IgD-negative memory B cell (primary cell): ENCODE data around the gene ZNF488. TPM values are rescaled to one million over a fixed set of nuclear protein-coding genes. Genes with fewer than 3 reads are reported as not detected.

ENCODE experiments used
- H3K27ac Mint-ChIP-seq, 3 donors: one replicate each; pipeline ENCODE4 v1.8.0; 2020 to 2022; ENCODE audit warnings: mild to moderate bottlenecking in 3 of 3, mixed read lengths in 3 of 3, moderate library complexity in 1 of 3
- H3K27me3 Mint-ChIP-seq: one replicate; pipeline ENCODE4 v1.8.0; 2021; ENCODE audit warnings: mixed read lengths
- H3K36me3 Mint-ChIP-seq: one replicate; pipeline ENCODE4 v1.8.0; 2020; ENCODE audit warnings: mild to moderate bottlenecking, mixed read lengths
- H3K4me1 Mint-ChIP-seq, 3 donors: one replicate each; pipeline ENCODE4 v1.8.0; 2020 to 2022; ENCODE audit warnings: mixed read lengths in 3 of 3, mild to moderate bottlenecking in 1 of 3
- H3K4me3 Mint-ChIP-seq, 4 donors: one replicate each; pipeline ENCODE4 v1.8.0; 2020 to 2022; ENCODE audit warnings: mild to moderate bottlenecking in 4 of 4, mixed read lengths in 4 of 4, moderate library complexity in 3 of 4
- H3K9me3 Mint-ChIP-seq, 3 donors: one replicate each; pipeline ENCODE4 v1.8.0; 2020 to 2021; ENCODE audit warnings: mixed read lengths in 3 of 3, mild to moderate bottlenecking in 1 of 3
- polyA plus RNA-seq: library from polyadenylated mRNA; unstranded; fragments of 300-500 nt; fragmentation: Illumina TruSeq; gene quantifications from one replicate; pipeline ENCODE4 v1.2.3, GENCODE V29; 2021

The ZNF488 gene
- polyA plus RNA-seq, 1 donor from 2014 or later, result not detected

DNA sequence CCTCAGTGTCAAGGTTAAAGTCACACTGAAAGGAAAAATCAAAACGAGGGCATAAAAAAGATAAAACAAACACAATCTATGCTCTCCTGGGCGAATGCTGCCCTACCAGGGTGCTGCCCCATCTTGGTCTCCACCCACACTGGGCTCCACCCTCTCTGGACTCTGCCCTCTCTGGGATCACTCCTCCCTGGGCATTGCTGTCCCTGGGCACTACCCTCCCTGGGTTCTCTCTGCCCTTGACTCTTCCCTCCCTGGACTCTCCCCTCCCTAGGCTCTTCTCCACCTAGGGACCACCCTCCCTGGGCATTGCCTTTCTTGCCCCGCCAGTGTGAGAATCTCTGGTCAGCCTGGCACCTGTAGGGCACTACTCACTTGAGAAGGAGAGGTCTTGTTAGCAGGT, 53.3 kb downstream of the ZNF488 start:
- peaks cover 2% of the 10 kb centered on the region for H3K27me3 Mint-ChIP-seq
- peaks cover 0 to 3% (median 1%) of the 10 kb centered on the region in 3 donors for H3K9me3 Mint-ChIP-seq
- H3K4me3 Mint-ChIP-seq, result no peak overlapping the region
- H3K27ac Mint-ChIP-seq, result no peak overlapping the region
- H3K36me3 Mint-ChIP-seq, result no peaks in the 10 kb centered on the region
- H3K4me1 Mint-ChIP-seq, result peaks cover 0 to 4% (median 0%) of the 10 kb centered on the region in 3 donors

DNA sequence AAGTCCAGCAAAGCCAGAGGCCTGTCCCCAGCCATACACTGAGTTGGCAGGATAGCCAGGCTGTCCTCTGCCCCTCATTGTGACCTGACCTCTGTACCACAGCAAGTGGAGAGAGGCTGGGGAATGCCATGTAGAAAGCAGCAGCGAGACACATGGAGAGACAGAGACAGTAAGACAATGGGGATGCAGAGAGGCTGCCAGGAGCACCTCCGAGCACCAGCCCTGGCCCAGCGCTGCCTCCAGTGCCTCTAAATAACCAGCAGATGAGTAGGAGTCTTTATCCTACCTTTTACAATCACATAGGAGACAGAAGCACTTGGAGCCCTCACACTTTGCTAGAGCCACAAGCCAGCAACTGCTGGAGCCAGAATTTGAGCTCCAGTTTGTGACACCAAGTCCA, 53.7 kb downstream of the ZNF488 start:
- H3K4me1 Mint-ChIP-seq, result peaks cover 0 to 4% (median 0%) of the 10 kb centered on the region in 3 donors
- H3K4me3 Mint-ChIP-seq, result no peak overlapping the region
- H3K36me3 Mint-ChIP-seq, result no peaks in the 10 kb centered on the region
- H3K27me3 Mint-ChIP-seq, result peaks cover 2% of the 10 kb centered on the region
- peaks cover 0 to 3% (median 1%) of the 10 kb centered on the region in 3 donors for H3K9me3 Mint-ChIP-seq
- H3K27ac Mint-ChIP-seq, result no peak overlapping the region

GRCh38 chr10:47329855-47330254, 54.2 kb downstream of the ZNF488 start:
- peaks cover 0 to 4% (median 0%) of the 10 kb centered on the region in 3 donors for H3K4me1 Mint-ChIP-seq
- H3K9me3 Mint-ChIP-seq, result peaks cover 0 to 3% (median 1%) of the 10 kb centered on the region in 3 donors
- H3K27me3 Mint-ChIP-seq, result peaks cover 2% of the 10 kb centered on the region
- no peak overlapping the region for H3K27ac Mint-ChIP-seq
- H3K36me3 Mint-ChIP-seq, result no peaks in the 10 kb centered on the region
- no peak overlapping the region for H3K4me3 Mint-ChIP-seq

DNA sequence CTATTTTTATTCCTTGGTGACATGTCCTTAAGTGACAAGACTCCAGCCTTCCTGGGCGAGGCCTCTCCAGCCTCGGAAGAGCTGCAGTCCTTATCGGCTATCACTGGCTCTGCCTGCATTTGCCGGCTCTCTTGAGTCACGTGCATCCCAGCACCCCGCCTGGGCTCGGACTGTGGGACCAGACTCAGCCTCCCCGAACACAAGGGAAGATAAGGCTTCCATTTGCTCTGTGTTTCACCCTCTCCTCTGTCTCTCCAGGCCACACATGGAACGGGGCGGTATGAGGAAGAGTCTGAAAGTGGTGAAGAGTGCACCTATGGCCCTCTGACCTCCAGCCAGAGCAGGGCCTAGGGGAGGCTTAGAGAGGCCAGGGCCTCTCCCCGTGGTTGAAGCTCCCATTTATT, 57.2 kb downstream of the ZNF488 start:
- H3K4me3 Mint-ChIP-seq, result no peak overlapping the region
- H3K4me1 Mint-ChIP-seq, result peaks cover 0 to 4% (median 0%) of the 10 kb centered on the region in 3 donors
- no peaks in the 10 kb centered on the region for H3K36me3 Mint-ChIP-seq
- peaks cover 2% of the 10 kb centered on the region for H3K27me3 Mint-ChIP-seq
- H3K9me3 Mint-ChIP-seq, result peaks cover 0 to 3% (median 1%) of the 10 kb centered on the region in 3 donors
- no peak overlapping the region for H3K27ac Mint-ChIP-seq

GRCh38 chr10:47326306-47326926, 57.7 kb downstream of the ZNF488 start:
- no peaks in the 10 kb centered on the region for H3K36me3 Mint-ChIP-seq
- no peak overlapping the region for H3K4me3 Mint-ChIP-seq
- H3K9me3 Mint-ChIP-seq, result peaks cover 0 to 3% (median 1%) of the 10 kb centered on the region in 3 donors
- no peak overlapping the region for H3K27ac Mint-ChIP-seq
- peaks cover 0 to 4% (median 0%) of the 10 kb centered on the region in 3 donors for H3K4me1 Mint-ChIP-seq
- H3K27me3 Mint-ChIP-seq, result peaks cover 2% of the 10 kb centered on the region

DNA sequence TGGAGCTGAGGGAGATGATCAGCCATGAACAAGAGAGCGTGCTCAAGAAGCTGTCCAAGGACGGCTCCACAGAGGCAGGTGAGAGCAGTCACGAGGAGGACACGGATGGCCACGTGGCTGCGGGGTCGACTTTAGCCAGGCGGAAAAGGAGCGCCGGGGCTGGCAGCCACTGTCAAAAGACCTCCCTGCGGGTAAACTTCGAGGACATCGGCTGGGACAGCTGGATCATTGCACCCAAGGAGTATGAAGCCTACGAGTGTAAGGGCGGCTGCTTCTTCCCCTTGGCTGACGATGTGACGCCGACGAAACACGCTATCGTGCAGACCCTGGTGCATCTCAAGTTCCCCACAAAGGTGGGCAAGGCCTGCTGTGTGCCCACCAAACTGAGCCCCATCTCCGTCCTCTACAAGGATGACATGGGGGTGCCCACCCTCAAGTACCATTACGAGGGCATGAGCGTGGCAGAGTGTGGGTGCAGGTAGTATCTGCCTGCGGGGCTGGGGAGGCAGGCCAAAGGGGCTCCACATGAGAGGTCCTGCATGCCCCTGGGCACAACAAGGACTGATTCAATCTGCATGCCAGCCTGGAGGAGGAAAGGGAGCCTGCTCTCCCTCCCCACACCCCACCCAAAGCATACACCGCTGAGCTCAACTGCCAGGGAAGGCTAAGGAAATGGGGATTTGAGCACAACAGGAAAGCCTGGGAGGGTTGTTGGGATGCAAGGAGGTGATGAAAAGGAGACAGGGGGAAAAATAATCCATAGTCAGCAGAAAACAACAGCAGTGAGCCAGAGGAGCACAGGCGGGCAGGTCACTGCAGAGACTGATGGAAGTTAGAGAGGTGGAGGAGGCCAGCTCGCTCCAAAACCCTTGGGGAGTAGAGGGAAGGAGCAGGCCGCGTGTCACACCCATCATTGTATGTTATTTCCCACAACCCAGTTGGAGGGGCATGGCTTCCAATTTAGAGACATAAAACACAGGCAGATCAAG, 58.5 kb downstream of the ZNF488 start:
- Mint-ChIP-seq H3K36me3 (no peaks in the 10 kb centered on the region), H3K27ac (no peak overlapping the region), H3K27me3 (peaks cover 4% of the 10 kb centered on the region), H3K4me1 (peaks cover 0 to 4% (median 0%) of the 10 kb centered on the region in 3 donors), H3K9me3 (peaks cover 0 to 3% (median 1%) of the 10 kb centered on the region in 3 donors), H3K4me3 (no peak overlapping the region)

DNA sequence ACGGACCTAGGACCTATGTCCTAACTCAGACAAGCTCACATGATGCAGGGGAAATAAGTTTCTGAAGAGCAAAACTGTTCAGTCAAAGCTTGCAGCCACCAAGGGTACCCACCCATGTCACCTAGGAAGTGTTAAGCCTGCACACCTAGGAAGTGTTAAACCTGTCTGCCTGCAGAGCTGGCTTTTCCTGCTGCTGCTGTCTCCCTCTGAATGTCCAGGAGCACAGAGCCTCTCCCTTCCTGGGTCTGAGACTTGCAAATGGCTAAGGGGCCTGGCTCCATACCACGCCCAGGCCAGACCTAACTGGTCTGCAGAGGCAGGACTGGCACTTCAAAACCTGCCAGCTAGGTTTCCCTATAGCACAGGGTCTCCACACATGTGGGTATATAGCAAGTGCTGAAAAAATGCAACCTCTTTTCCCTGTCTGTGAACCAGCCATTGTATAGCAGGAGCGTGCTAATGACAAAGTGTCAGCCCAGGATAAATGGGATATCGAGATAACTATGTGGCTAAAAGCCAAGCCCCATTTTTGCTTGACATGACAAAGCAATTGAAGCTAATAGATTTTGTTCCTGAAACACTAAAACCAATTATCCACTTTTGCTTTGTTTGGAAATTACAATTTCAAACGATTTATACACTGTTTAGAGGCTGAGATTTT, 60.3 kb downstream of the ZNF488 start:
- Mint-ChIP-seq H3K27ac (no peak overlapping the region), H3K9me3 (peaks cover 0 to 3% (median 1%) of the 10 kb centered on the region in 3 donors), H3K36me3 (no peaks in the 10 kb centered on the region), H3K27me3 (peaks cover 4% of the 10 kb centered on the region), H3K4me1 (peaks cover 0 to 5% (median 0%) of the 10 kb centered on the region in 3 donors), H3K4me3 (no peak overlapping the region)

GRCh38 chr10:47323087-47323486, 61.0 kb downstream of the ZNF488 start:
- Mint-ChIP-seq H3K27ac (no peak overlapping the region), H3K27me3 (peaks cover 6% of the 10 kb centered on the region), H3K4me1 (peaks cover 0 to 7% (median 0%) of the 10 kb centered on the region in 3 donors), H3K4me3 (no peak overlapping the region), H3K9me3 (peaks cover 0 to 1% (median 0%) of the 10 kb centered on the region in 3 donors), H3K36me3 (no peaks in the 10 kb centered on the region)

- H3K4me3 Mint-ChIP-seq, result no peak within 1 kb of the TSS
- no peaks in the 10 kb centered on the region for H3K9me3 Mint-ChIP-seq
- no peak within 1 kb of the TSS for H3K27ac Mint-ChIP-seq
- H3K4me1 Mint-ChIP-seq, result peaks cover 0 to 3% (median 0%) of the 10 kb centered on the region in 3 donors
- peaks cover 6% of the 10 kb centered on the region for H3K27me3 Mint-ChIP-seq
- H3K36me3 Mint-ChIP-seq, result no peaks in the 10 kb centered on the region
Observed at GRCh38 chr10:47322300-47323061, 61.6 kb downstream of the ZNF488 start, which contains the start of gene GDF2. GDF2 (plus strand) TSS chr10:47322454; CDS start chr10:47322669, 215 bp downstream.

DNA sequence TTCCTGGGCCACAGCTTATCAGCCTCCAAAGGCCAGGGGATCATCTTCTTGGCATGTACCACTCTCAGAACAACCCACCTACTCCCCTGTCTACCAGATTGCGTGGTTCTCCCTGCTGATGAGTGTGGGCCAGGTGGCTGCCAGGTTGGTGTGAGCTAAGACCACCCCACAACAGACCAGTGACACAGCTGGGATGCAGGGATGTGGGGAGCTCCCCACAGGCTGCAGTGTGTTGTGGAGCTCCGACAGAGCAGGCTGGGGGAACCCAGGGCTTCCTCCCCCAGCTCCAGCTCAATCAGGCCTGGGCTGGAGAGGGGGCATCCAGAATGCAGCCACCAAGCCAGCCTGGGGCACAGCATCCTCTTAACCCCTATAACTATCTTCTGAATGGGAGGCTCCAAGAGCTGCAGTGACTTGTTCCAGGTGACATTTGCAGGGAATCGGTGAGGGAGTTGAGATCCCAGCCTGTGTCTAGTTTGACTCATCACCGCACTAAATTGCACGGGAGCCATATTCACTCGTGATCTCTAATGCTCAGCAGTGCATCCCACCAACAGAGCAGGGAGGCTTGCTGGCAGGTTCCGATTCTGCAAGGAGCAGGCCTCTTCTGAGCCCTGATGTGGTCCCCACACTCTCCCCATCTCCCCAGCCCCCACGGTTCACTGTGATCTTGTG, 62.4 kb downstream of the ZNF488 start:
- no peaks in the 10 kb centered on the region for H3K9me3 Mint-ChIP-seq
- H3K36me3 Mint-ChIP-seq, result no peaks in the 10 kb centered on the region
- no peak overlapping the region for H3K27ac Mint-ChIP-seq
- H3K27me3 Mint-ChIP-seq, result peaks cover 8% of the 10 kb centered on the region
- no peak overlapping the region for H3K4me3 Mint-ChIP-seq
- peaks cover 0 to 3% (median 0%) of the 10 kb centered on the region in 3 donors for H3K4me1 Mint-ChIP-seq

- Mint-ChIP-seq H3K4me3 (no peak overlapping the region), H3K36me3 (no peaks in the 10 kb centered on the region), H3K27me3 (peaks cover 8% of the 10 kb centered on the region), H3K27ac (no peak overlapping the region), H3K4me1 (peaks cover 0 to 3% (median 0%) of the 10 kb centered on the region in 3 donors), H3K9me3 (no peaks in the 10 kb centered on the region)
Observed at GRCh38 chr10:47320812-47321211, 63.3 kb downstream of the ZNF488 start.

DNA sequence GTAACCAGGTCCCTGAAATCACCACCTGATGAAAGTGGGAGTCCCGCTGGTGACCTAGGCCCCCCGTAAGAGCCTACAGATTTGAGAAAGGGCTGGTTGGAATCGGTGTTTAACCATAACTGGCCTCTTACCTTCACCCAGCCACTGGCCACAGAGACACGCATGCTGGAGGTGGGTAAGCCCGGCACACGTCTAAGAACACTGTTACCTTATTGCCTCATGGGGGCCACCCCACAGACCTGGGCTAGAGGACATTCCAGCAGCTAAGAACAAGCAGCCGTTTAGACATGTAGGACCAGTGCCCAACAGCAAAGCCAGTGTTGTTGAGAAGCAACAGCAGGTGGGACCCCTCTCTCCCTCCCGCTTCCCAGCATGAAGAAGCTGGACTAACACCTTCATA, 64.3 kb downstream of the ZNF488 start:
- H3K27ac Mint-ChIP-seq, result no peak overlapping the region
- peaks cover 0 to 3% (median 0%) of the 10 kb centered on the region in 3 donors for H3K4me1 Mint-ChIP-seq
- H3K27me3 Mint-ChIP-seq, result peaks cover 8% of the 10 kb centered on the region
- no peaks in the 10 kb centered on the region for H3K36me3 Mint-ChIP-seq
- no peaks in the 10 kb centered on the region for H3K9me3 Mint-ChIP-seq
- no peak overlapping the region for H3K4me3 Mint-ChIP-seq

DNA sequence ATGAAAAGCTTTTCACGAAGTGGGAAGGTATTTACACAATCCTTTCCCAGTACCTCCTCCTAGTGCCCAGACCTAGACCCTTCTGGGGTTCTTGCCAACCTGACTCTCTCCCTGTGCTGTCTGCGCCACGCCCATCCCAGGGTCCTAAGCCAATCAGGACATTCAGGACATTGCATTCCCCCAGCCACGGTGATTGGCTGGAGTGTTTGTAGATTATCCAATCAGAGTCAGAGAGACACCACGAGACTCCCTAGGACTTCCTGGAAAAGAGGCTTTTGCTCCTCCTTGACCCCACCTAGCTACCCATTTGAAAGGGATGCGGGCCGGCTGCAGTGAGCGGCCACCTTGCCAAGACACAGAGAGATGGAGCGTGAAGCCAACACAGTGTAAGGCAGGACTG, 65.4 kb downstream of the ZNF488 start:
- no peaks in the 10 kb centered on the region for H3K36me3 Mint-ChIP-seq
- H3K4me3 Mint-ChIP-seq, result no peak overlapping the region
- H3K4me1 Mint-ChIP-seq, result peaks cover 0 to 3% (median 0%) of the 10 kb centered on the region in 3 donors

DNA sequence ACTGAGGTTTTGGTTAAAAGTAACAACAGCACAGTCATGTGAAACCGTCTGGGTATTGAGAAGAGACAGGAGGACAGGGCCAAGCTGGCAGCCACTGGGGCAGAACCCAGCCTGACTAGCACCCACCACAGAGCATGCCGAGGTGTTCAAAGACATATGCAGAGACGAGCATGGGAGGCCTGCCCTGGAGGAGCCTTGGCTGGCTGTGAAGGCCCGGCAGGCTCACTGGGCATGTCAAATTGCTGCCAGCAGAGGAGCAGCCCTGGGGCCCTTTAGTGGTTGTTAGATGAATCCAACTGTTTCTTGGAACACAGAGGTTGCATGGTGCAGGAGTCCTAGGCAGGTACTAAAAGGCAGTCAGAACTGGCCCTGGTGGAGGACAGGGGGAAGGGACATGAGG, 66.8 kb downstream of the ZNF488 start:
- no peak overlapping the region for H3K27ac Mint-ChIP-seq
- no peak overlapping the region for H3K4me3 Mint-ChIP-seq
- H3K4me1 Mint-ChIP-seq, result peaks cover 0 to 3% (median 0%) of the 10 kb centered on the region in 3 donors
- H3K9me3 Mint-ChIP-seq, result no peaks in the 10 kb centered on the region
- H3K36me3 Mint-ChIP-seq, result no peaks in the 10 kb centered on the region
- peaks cover 5% of the 10 kb centered on the region for H3K27me3 Mint-ChIP-seq

More for the DNA sequence above, 65.4 kb downstream of the ZNF488 start:
- Mint-ChIP-seq H3K27ac (no peak overlapping the region), H3K9me3 (no peaks in the 10 kb centered on the region), H3K27me3 (peaks cover 8% of the 10 kb centered on the region)
